Activated T-helper 2 cell treated with anti-CD3 and anti-CD28 coated beads, Interferon-gamma antibody, Interleukin-2, Interleukin-4, amounts not matched to agents 10 μg/mL and 5 μg/mL and 100 μg/mL, durations not matched to agents 14 hours and 24 hours and 36 hours (primary cell): ENCODE results near the gene HSPA6. TPM values are rescaled to one million over a fixed set of nuclear protein-coding genes. Genes with fewer than 3 reads are reported as not detected.

Source experiments
- DNase-seq: peaks from one replicate; pipeline ENCODE4 v3.0.0; 2021; ENCODE audit warnings: low spot score
- H3K27ac Mint-ChIP-seq: one replicate; pipeline ENCODE4 v1.8.0; 2021; ENCODE audit warnings: mixed read lengths
- H3K27me3 Mint-ChIP-seq: one replicate; pipeline ENCODE4 v1.8.0; 2021; ENCODE audit warnings: low read depth, mixed read lengths
- H3K36me3 Mint-ChIP-seq: one replicate; pipeline ENCODE4 v1.8.0; 2021; ENCODE audit warnings: low read depth, mixed read lengths
- H3K4me1 Mint-ChIP-seq: one replicate; pipeline ENCODE4 v1.8.0; 2021; ENCODE audit warnings: low read depth, mixed read lengths
- H3K4me3 Mint-ChIP-seq: one replicate; pipeline ENCODE4 v1.8.0; 2021; ENCODE audit warnings: low read depth, mild to moderate bottlenecking, moderate library complexity, mixed read lengths
- H3K9me3 Mint-ChIP-seq: one replicate; pipeline ENCODE4 v1.8.0; 2021; ENCODE audit warnings: mixed read lengths
- intact Hi-C: fragments of 100-400 bp; cut with micrococcal nuclease; formaldehyde crosslinking; loops from one replicate; pipeline ENCODE4 v1.15.1; 2023
- total RNA-seq: library from RNA; stranded (reverse); gene quantifications from 2 replicates; pipeline ENCODE4 v1.2.3, GENCODE V29; 2022

HSPA6 gene
- total RNA-seq, 1 donor from 2014 or later: 4.4 TPM

DNA sequence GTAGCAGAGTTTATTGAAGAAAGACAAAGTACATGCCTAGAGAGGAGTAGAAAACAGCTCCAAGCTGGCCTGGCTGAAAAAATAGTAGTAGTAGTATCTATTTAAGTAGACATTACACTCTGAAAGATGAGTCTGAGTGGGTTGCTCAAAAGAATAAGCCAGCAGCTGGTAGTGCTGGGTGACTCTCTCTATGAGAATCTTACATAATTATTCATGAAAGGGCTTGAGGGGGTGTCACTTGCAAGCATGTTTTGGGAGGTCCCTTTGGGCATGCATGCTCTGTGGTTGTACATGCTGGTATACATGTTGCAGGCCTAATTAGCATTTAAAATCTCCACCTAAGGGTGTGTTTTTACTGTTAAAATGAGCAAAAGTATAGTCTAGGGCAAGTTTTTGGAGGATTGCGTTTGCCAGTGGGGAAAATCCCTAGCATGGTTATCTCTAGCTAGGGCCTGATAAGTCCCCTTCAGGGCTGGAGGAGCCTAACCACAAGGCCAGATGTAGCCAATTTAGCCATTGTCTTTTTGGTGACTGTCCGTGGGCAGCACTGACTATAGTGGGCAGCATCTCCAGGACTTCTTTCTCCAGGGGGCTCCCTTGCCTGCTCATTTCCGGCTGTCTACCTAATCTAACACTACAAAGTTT lies 30.1 kb upstream of the HSPA6 start:
- no peak for DNase-seq
- Mint-ChIP-seq H3K27me3 (peaks cover 57% of the 10 kb centered on the region), H3K36me3 (no peaks in the 10 kb centered on the region), H3K9me3 (no peaks in the 10 kb centered on the region), H3K27ac (no peak overlapping the region), H3K4me1 (peaks cover 31% of the 10 kb centered on the region), H3K4me3 (no peak overlapping the region)
- intact Hi-C loops: no loop called here

DNA sequence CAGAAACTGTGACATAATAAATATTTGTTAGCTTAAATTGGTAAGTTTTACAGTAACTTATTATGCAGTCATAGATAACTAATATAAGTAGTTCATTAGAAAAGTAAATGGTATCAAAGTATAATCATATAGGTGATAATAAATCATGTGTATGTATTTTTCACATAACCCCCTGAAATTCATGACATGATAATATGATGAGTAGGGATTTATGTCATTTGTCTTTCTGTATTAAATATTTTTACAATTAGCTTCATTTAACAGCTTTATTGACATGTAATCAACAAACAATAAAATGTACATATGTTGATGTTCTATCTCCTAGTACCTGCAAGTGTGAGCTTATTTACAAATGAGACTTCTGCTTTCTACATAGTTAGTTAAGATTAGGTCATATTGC lies 28.9 kb upstream of the HSPA6 start:
- Mint-ChIP-seq H3K27me3 (peaks cover 53% of the 10 kb centered on the region), H3K4me1 (peaks cover 32% of the 10 kb centered on the region), H3K9me3 (no peaks in the 10 kb centered on the region), H3K36me3 (no peaks in the 10 kb centered on the region), H3K4me3 (no peak overlapping the region), H3K27ac (no peak overlapping the region)
- DNase-seq: no peak
- intact Hi-C loops: no loop called here

DNA sequence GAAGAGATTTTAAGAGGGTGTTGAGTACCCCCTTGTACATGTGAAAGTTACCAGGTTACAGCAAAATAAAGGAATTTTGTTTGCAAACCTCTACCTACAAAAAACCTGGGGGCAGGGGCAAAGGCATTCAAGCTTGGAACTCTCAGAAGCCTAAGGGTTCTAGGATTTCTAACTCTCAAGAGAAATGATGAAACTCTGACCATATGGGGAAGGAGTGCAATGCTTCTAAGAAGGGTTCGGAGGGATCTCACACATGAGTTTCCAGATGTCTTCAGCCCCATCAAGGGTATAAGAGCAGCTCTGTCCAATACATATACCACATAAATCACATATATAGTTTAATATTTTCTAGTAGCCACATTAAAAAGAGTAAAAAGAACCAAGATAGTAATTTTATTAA lies 26.4 kb upstream of the HSPA6 start:
- H3K9me3 Mint-ChIP-seq: no peaks in the 10 kb centered on the region
- intact Hi-C loops: no loop called here
- peaks cover 14% of the 10 kb centered on the region for H3K4me1 Mint-ChIP-seq
- no peak overlapping the region for H3K4me3 Mint-ChIP-seq
- no peak overlapping the region for H3K27ac Mint-ChIP-seq
- H3K36me3 Mint-ChIP-seq: no peaks in the 10 kb centered on the region
- H3K27me3 Mint-ChIP-seq: peaks cover 49% of the 10 kb centered on the region
- DNase-seq: no peak

DNA sequence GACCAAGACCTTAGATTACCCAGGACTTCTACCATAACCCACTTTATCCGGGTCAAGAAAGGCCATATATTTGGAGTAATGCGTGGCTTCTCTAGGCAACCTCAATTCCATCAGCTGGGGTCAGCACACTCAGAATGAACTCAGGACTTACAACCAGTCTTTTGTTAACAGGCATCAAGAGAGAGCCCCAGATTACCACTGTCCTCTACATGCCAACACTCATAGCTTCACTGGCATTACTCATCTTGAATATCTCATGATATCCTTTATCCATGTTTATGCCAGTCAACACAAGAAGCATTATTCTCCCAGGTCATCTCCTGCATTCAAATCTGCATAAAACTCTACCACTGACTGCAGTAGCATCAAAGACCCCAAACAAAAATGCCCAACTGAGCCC lies 25.7 kb upstream of the HSPA6 start:
- H3K36me3 Mint-ChIP-seq: no peaks in the 10 kb centered on the region
- H3K27me3 Mint-ChIP-seq: peaks cover 46% of the 10 kb centered on the region
- peaks cover 14% of the 10 kb centered on the region for H3K4me1 Mint-ChIP-seq
- intact Hi-C loops: no loop called here
- H3K9me3 Mint-ChIP-seq: no peaks in the 10 kb centered on the region
- no peak overlapping the region for H3K27ac Mint-ChIP-seq
- no peak for DNase-seq
- no peak overlapping the region for H3K4me3 Mint-ChIP-seq

DNA sequence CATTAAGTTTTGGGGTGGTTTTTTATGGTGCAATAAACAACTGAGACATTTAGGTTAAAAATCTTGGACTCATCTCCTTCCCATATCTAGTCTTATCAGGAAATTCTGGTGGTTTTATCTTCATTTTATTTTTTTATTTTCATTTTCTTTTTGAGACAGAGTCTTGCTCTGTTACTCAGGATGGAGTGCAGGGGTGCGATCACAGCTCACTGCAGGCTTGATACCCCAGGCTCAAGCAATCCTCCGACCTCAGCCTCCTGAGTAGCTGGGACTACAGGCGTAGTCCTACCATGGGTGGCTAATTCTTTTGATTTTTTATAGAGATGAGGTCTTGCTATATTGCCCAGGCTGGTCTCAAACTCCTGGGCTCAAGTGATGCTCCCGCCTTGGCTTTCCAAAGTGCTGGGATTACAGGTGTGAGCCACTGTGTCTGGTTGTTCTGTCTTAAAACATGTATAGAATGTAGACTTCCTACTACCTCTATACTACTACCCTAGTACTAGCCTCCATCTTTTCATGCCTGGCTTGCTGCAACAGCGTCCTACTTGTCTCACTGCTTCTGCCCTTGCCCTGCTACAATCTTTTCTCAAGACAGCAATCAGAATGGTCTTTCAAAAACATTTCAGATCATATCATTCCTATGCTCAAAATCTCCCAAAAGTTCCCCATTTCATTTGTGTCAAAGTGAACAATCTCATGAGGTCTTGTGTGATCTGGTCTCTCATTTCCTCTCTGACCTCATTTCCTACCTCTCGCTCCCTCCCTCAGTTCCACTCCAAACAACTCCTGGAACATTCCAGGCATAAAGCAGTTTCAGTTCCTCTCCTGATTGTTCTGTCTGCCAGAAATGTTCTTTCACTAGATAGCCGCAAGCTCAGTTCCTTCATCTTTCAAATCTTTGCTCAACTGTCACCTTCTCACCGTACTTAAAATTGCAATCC lies 25.0 kb upstream of the HSPA6 start:
- H3K36me3 Mint-ChIP-seq: no peaks in the 10 kb centered on the region
- no peak overlapping the region for H3K4me3 Mint-ChIP-seq
- peaks cover 14% of the 10 kb centered on the region for H3K4me1 Mint-ChIP-seq
- no peak for DNase-seq
- no peak overlapping the region for H3K27ac Mint-ChIP-seq
- intact Hi-C loops: no loop called here
- no peaks in the 10 kb centered on the region for H3K9me3 Mint-ChIP-seq
- H3K27me3 Mint-ChIP-seq: peaks cover 44% of the 10 kb centered on the region

DNA sequence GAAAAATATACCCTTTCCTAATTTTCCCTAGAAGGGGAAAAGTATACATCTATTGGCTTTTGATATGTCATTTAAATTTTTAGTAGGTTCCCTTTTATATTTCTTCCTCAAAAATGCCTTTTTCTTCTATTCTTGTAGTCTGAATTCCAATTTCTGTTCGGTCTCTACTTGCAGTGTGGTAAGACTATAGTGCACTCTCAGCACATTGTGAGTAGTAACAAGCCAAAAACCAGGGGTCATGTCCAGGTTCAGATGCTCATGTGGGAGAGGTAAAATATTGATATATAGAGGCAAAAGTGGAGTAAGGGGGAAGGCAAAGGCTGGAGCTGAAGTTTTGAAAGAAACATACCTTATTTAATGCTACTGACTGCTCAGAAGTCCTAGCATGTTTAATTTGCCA lies 23.1 kb upstream of the HSPA6 start:
- H3K4me1 Mint-ChIP-seq: peaks cover 23% of the 10 kb centered on the region
- H3K27me3 Mint-ChIP-seq: peaks cover 37% of the 10 kb centered on the region
- H3K36me3 Mint-ChIP-seq: no peaks in the 10 kb centered on the region
- DNase-seq: no peak
- H3K9me3 Mint-ChIP-seq: no peaks in the 10 kb centered on the region
- H3K27ac Mint-ChIP-seq: no peak overlapping the region
- intact Hi-C loops: no loop called here
- H3K4me3 Mint-ChIP-seq: no peak overlapping the region

DNA sequence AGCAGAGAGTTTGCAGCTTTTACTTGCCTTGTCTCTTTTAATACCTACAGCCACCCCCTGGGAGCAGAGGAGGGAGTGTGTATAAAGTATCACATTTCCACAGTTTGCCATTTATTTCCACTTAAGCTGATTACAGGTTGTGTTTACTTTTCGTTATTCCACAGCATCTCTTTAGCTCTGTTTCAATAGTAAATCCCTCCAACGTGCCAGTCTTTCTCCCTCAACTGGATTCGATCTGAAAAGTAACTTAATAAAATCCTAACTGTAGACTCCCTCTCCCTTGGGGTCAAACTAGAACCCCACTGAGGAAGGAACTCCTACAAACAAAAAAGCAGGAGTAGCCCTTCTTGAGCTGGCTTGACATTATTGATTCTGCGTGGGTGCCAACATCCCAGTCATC lies 22.2 kb upstream of the HSPA6 start:
- no peak for DNase-seq

DNA sequence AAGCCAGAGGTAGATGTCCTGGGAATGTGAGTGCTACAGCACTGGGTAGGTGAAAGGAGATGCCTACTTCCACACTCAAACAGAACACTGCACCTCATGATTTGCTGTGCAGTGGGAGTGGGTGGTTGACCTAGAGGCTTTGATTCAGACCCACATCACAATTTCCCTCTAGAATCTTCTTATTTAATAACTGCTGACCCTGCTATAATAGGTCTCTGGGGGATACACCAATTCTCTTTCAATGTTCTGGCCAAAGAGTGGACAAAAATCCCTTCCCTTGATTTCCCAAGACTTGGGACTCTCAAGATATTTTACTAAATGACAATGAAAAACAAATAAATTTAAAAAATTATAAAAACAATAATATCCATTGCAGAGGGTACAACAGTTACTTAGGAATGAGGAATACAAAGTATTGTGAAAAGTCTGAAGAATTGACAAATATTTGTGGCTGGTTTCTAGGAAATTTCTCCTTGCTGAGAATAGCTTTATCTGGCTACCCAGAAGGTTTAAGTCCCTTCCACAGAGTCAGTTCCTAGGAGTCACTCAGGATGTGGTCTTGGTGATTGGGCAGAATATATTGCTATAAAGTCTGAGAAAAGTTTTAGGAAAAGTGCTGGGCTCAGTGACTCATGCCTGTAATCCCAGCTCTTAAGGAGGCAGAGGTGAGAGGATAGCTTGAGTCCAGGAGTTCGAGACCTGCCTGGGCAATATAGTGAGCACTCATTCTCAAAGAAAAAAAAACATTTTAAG lies 21.5 kb upstream of the HSPA6 start:
- peaks cover 30% of the 10 kb centered on the region for H3K27me3 Mint-ChIP-seq
- no peaks in the 10 kb centered on the region for H3K9me3 Mint-ChIP-seq
- intact Hi-C loops: no loop called here
- H3K27ac Mint-ChIP-seq: no peak overlapping the region
- no peak overlapping the region for H3K4me3 Mint-ChIP-seq
- no peaks in the 10 kb centered on the region for H3K36me3 Mint-ChIP-seq
- peaks cover 30% of the 10 kb centered on the region for H3K4me1 Mint-ChIP-seq
- no peak for DNase-seq

More for the DNA sequence above, 22.2 kb upstream of the HSPA6 start:
- no peaks in the 10 kb centered on the region for H3K36me3 Mint-ChIP-seq
- peaks cover 33% of the 10 kb centered on the region for H3K27me3 Mint-ChIP-seq
- no peaks in the 10 kb centered on the region for H3K9me3 Mint-ChIP-seq
- H3K27ac Mint-ChIP-seq: no peak overlapping the region
- peaks cover 30% of the 10 kb centered on the region for H3K4me1 Mint-ChIP-seq
- intact Hi-C loops: no loop called here
- H3K4me3 Mint-ChIP-seq: no peak overlapping the region

DNA sequence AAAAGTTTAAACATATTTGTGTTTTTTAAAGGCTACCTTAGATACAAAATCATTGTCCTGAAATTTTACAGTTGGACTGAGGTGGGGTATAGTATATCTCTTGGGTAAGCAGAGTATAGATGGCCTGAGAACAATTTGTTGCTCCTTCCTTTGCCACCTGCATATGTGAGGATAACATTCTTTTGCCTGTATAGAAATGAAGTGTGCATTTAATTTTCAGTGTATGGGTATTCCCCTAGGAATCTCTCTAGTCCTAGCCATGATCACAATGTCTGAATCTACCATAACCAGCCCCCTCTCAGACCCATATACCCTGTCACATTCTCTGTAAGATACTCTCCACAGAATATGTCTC lies 21.0 kb upstream of the HSPA6 start:
- peaks cover 30% of the 10 kb centered on the region for H3K27me3 Mint-ChIP-seq
- H3K4me1 Mint-ChIP-seq: peaks cover 30% of the 10 kb centered on the region
- no peak for DNase-seq
- no peaks in the 10 kb centered on the region for H3K36me3 Mint-ChIP-seq
- H3K4me3 Mint-ChIP-seq: no peak overlapping the region
- no peaks in the 10 kb centered on the region for H3K9me3 Mint-ChIP-seq
- intact Hi-C loops: no loop called here
- no peak overlapping the region for H3K27ac Mint-ChIP-seq

DNA sequence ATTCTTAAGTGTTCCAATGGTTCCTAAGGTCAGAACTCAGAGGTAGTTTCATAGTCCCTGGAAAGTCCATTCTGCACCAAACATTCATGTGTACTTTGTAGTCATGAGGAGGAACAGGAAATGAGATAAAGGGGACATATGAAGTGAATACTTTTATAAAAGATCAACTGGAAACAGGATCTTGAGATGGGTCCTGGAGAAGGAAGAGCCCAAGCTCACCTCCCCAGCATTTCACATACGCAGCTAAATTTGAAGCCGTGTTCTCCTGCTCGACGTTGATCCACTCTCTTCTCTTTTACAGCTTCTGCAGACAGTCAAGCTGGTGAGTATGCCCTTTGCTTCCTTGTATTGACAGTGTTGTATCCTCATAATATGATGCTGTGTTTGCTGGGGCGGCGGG lies 18.7 kb upstream of the HSPA6 start:
- peaks cover 22% of the 10 kb centered on the region for H3K4me1 Mint-ChIP-seq
- H3K27me3 Mint-ChIP-seq: peaks cover 20% of the 10 kb centered on the region
- intact Hi-C loops: no loop called here
- no peak for DNase-seq
- no peaks in the 10 kb centered on the region for H3K9me3 Mint-ChIP-seq
- no peaks in the 10 kb centered on the region for H3K36me3 Mint-ChIP-seq
- no peak overlapping the region for H3K4me3 Mint-ChIP-seq
- H3K27ac Mint-ChIP-seq: no peak overlapping the region

DNA sequence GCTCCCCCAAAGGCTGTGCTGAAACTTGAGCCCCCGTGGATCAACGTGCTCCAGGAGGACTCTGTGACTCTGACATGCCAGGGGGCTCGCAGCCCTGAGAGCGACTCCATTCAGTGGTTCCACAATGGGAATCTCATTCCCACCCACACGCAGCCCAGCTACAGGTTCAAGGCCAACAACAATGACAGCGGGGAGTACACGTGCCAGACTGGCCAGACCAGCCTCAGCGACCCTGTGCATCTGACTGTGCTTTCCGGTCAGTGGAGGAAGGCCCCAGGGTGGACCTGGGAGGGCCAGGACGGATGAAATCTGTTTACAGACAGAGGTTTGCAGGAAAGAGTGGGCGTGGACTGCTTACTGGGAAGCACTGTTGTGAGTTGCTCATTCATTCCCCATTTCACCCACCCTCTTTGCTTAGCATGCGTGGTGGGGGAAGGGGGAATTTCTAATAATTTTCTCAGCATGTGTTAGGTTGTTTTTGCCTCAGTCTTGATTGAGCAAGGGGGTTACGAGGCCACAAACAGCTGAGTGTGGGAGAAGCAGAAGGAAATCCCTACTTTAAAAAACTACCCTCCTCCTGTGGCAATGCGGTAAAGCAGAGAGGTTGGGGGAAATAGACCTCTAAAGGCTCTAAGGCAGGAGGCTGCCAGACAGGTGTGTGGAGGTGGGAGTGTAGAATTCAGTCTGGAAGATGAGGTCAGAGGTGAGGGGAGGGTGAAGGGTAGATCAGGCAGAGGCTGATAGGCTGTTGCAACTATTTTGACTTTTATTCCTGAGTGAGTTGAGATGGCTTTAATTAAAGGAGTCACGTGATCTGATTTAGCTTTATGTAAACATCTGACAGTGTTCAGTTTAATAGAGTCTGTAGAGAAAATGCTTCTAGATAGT lies 17.8 kb upstream of the HSPA6 start:
- peaks cover 22% of the 10 kb centered on the region for H3K4me1 Mint-ChIP-seq
- H3K27me3 Mint-ChIP-seq: peaks cover 13% of the 10 kb centered on the region
- no peaks in the 10 kb centered on the region for H3K36me3 Mint-ChIP-seq
- H3K9me3 Mint-ChIP-seq: no peaks in the 10 kb centered on the region
- H3K27ac Mint-ChIP-seq: no peak overlapping the region
- H3K4me3 Mint-ChIP-seq: no peak overlapping the region
- no peak for DNase-seq
- intact Hi-C loops: no loop called here

DNA sequence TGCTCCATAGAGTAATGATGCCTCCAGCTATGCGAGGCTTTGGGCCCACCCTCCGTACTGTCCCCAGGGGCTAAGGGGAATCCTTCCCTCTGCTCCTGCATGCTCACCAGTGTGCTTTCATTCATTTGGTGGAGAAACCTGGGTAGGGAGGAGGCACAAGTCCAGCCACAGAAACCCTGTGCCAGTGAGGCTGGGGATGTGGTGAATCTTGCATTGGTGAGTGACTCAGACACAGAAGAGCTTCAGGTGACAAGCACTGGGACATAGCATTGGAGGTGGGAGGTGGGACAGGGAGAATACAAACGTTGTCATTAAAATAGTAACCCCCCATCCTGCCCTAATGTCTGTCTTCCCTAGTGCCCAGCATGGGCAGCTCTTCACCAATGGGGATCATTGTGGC lies 13.9 kb upstream of the HSPA6 start:
- no peaks in the 10 kb centered on the region for H3K9me3 Mint-ChIP-seq
- no peak for DNase-seq
- no peak overlapping the region for H3K4me3 Mint-ChIP-seq
- H3K36me3 Mint-ChIP-seq: no peaks in the 10 kb centered on the region
- peaks cover 23% of the 10 kb centered on the region for H3K4me1 Mint-ChIP-seq
- intact Hi-C loops: no loop called here
- no peaks in the 10 kb centered on the region for H3K27me3 Mint-ChIP-seq
- no peak overlapping the region for H3K27ac Mint-ChIP-seq
